Colonic mucosa (tissue), 4 donors: ENCODE results near the gene PXMP2. TPM values are rescaled to one million over a fixed set of nuclear protein-coding genes. Genes with fewer than 3 reads are reported as not detected.

ENCODE experiments used
- DNase-seq: peaks from one replicate; pipeline ENCODE4 v3.0.0-alpha.2; 2020
- H3K27ac ChIP-seq: fragments of 200-600 bp; one replicate; pipeline ENCODE4 v1.8.0; 2021
- H3K27me3 ChIP-seq: fragments of 200-600 bp; one replicate; pipeline ENCODE4 v1.8.0; 2021
- H3K36me3 ChIP-seq: fragments of 200-600 bp; one replicate; pipeline ENCODE4 v1.8.0; 2021
- H3K4me1 ChIP-seq: fragments of 200-600 bp; one replicate; pipeline ENCODE4 v1.8.0; 2021; ENCODE audit warnings: mild to moderate bottlenecking
- H3K4me3 ChIP-seq: fragments of 200-600 bp; one replicate; pipeline ENCODE4 v1.8.0; 2021
- H3K9ac ChIP-seq, 2 donors: one replicate each; pipeline ENCODE4 v1.7.0; 2013; ENCODE audit warnings: control low read depth in 2 of 2, low read depth in 2 of 2, low read length in 2 of 2
- H3K9me3 ChIP-seq: fragments of 200-600 bp; one replicate; pipeline ENCODE4 v1.8.0; 2021
- intact Hi-C: fragments of 100-400 bp; cut with DNase I; formaldehyde crosslinking; loops from one replicate; pipeline ENCODE4 v1.14.1; 2022
- total RNA-seq, 2 donors: library from RNA; stranded (reverse); fragmentation: NEBNext Ultra II Directional in 1 of 2; extraction: Animal tissue kit (Norgen Biotek cat#: 25700) in 1 of 2; gene quantifications; one replicate each; pipeline ENCODE4 v1.2.1, GENCODE V29; 2021
- TF ChIP-seq, protein P1 (sequence below): fragments of 200-600 bp; IDR thresholded peaks from one replicate; pipeline ENCODE4 v1.8.0; 2022; ENCODE audit warnings: antibody characterized with exemption, mild to moderate bottlenecking
- donor health status: healthy.
- donor health status: DM: no; HTN: no; CAD: no.
- donor health status: DM: no; HTN: no; CAD: no.

Gene PXMP2
- total RNA-seq, 2 donors from 2014 or later, result 64.1 to 82.7 TPM

DNA sequence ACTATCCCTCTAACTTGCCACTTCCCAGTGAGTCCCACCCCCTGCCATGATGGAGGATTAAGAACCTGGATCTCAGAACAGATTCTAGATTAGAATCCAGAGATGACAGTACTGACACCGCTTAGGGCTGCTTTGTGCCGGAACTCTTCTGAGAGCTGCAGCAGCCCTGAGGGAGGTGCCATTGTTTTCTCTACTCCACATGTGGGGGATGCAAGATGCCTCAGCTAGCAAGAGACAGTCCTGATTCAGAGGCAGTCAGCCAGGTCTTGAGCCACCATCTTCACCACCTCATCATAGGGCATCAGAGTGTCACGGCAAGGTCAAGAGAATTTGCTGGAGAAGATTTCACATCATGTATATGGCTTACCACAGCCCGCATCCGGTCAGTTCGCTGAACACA is 19.9 kb downstream of the PXMP2 start:
- intact Hi-C loops, result no loop called here

DNA sequence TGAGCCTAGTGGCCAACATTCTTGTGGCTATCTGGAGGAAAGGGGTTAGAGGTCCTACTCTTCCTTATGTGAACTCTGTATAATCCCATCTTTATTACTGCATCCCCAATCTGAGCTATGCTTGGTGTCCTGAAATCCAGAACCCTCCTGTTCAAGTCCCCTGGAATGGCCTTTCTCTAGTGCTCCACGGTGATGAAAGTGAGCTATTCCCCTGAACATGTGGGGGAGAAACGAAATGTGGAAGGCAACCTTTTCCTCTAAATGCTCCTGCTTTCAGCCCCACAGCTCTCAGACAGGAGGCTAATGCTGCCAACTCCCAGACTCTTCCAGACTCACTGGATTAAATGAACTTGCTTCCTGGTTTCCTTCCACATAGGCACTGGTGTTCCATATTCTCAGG is 20.8 kb downstream of the PXMP2 start:
- H3K4me3 ChIP-seq, result no peak overlapping the region

More for the DNA sequence above, 19.9 kb downstream of the PXMP2 start:
- no peaks in the 10 kb centered on the region for H3K27me3 ChIP-seq
- no peak for DNase-seq
- H3K4me1 ChIP-seq, result no peaks in the 10 kb centered on the region
- H3K36me3 ChIP-seq, result no peaks in the 10 kb centered on the region
- H3K4me3 ChIP-seq, result no peak overlapping the region
- no peaks in the 10 kb centered on the region for H3K9me3 ChIP-seq
- H3K27ac ChIP-seq, result no peak overlapping the region
- no peak overlapping the region for H3K9ac ChIP-seq
- TF ChIP-seq, protein P1, sequence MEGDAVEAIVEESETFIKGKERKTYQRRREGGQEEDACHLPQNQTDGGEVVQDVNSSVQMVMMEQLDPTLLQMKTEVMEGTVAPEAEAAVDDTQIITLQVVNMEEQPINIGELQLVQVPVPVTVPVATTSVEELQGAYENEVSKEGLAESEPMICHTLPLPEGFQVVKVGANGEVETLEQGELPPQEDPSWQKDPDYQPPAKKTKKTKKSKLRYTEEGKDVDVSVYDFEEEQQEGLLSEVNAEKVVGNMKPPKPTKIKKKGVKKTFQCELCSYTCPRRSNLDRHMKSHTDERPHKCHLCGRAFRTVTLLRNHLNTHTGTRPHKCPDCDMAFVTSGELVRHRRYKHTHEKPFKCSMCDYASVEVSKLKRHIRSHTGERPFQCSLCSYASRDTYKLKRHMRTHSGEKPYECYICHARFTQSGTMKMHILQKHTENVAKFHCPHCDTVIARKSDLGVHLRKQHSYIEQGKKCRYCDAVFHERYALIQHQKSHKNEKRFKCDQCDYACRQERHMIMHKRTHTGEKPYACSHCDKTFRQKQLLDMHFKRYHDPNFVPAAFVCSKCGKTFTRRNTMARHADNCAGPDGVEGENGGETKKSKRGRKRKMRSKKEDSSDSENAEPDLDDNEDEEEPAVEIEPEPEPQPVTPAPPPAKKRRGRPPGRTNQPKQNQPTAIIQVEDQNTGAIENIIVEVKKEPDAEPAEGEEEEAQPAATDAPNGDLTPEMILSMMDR, result no peak

DNA sequence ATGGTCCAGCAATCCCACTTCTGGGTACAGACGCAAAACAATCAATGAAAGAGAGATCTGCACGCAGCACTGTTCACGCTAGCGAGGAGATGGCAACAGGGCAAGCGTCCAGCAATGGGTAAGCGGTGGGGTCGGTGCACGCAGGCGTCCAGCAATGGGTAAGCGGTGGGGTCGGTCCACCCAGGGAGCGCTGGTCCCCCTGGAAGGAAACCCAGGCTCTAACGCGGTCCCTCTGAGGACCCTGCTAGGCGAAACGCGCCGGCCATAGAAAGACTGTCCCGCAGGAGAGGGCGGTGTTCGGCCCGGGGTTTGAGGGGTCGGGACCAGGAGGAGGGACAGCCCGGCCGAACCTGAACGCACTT is 22.6 kb downstream of the PXMP2 start:
- no peaks in the 10 kb centered on the region for H3K36me3 ChIP-seq
- peak; percentile 34 for DNase-seq
- no peaks in the 10 kb centered on the region for H3K9me3 ChIP-seq

More for the DNA sequence above, 20.8 kb downstream of the PXMP2 start:
- Histone ChIP-seq H3K9ac (no peak overlapping the region), H3K9me3 (no peaks in the 10 kb centered on the region), H3K36me3 (no peaks in the 10 kb centered on the region), H3K27ac (no peak overlapping the region), H3K27me3 (no peaks in the 10 kb centered on the region), H3K4me1 (no peaks in the 10 kb centered on the region)
- intact Hi-C loops, result no loop called here
- DNase-seq, result no peak
- TF ChIP-seq, protein P1, result no peak

DNA sequence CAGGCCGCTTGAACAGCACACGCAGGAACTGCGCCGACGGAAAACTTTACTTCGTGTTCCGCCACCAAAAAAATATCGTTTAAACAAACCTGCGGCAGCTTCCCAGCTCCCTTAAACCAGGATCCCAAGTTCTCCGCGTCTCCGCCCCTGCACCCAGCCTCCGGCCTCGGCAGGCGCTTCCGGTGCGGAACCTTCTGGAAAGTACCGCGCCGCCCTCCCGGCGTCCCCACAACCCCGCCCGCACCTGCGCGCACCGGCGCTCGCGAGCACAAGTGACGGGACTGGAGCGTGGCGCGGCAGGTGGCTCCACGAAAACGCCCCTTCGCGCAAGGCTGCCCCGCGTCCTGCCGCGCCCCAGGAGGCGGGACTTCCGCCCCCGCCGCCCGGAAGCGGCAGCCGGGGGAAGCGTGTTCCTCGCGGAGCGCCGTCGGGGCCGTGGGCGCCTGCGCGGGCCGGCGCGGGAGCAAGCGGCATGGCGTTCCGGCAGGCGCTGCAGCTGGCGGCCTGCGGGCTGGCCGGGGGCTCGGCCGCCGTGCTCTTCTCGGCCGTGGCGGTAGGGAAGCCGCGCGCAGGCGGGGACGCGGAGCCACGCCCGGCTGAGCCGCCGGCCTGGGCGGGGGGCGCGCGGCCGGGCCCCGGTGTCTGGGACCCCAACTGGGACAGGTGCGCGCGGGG is 23.2 kb downstream of the PXMP2 start, which contains the start of gene PGAM5:
PGAM5 (plus strand) TSS at position 438 of the 675 bp plus-strand sequence; CDS start at position 473, 35 bp downstream.
- H3K9me3 ChIP-seq, result no peaks in the 10 kb centered on the region
- H3K4me3 ChIP-seq, result peak within 1 kb of the TSS; percentile 95
- peak within 1 kb of the TSS; percentile 85 for H3K27ac ChIP-seq
- H3K27me3 ChIP-seq, result no peaks in the 10 kb centered on the region
- H3K9ac ChIP-seq, result peak within 1 kb of the TSS; percentile 91 to 98
- intact Hi-C loops, result no loop called here
- peak; percentile 88 for DNase-seq
- H3K4me1 ChIP-seq, result no peaks in the 10 kb centered on the region
- TF ChIP-seq, protein P1, result no peak
- H3K36me3 ChIP-seq, result no peaks in the 10 kb centered on the region

More for the DNA sequence above, 22.6 kb downstream of the PXMP2 start:
- Histone ChIP-seq H3K4me1 (no peaks in the 10 kb centered on the region), H3K4me3 (peak overlapping the region; percentile 95), H3K27ac (peak overlapping the region; percentile 85), H3K27me3 (no peaks in the 10 kb centered on the region), H3K9ac (peak overlapping the region; percentile 91 to 98)
- TF ChIP-seq, protein P1, result no peak
- intact Hi-C loops, result no loop called here

DNA sequence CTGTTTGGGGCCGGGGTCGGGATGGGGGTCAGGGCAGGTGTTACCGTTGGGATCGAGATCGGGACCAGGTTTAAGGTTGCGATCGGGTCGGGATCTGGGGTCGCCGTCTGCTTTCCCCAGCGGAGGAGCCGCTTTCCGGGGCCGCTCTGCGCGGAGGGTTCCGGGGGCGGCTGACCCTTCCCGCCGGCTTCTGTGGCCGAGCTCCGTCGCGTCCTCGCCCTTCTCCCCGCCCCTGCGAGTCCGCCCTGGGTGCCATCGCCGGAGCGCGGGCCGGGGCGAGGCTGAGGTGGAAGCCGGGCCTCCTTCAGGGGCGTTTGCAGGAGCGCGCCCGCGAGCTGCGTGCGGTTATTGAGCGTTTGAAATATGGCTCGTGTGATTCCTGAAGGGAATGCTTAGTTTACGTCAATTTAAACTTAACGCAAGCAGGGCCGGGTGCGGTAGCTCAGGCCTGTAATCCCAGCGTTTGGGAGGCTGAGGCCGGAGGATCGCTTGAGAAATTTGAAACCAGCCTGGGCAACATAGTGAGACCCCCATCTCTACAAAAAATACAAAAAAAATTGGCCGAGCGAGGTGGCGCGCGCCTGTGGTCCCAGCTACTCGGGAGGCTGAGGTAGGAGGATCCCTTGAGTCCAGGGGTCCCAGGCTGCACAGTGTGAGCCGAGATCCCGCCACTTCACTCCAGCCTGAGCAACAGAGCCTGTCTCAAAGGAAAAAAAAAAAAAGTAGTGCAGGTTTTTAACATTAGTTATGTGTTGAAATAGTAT is 23.9 kb downstream of the PXMP2 start:
- TF ChIP-seq, protein P1, result no peak
- H3K9me3 ChIP-seq, result no peaks in the 10 kb centered on the region
- DNase-seq, result peak; percentile 38
- intact Hi-C loops, result no loop called here
- no peaks in the 10 kb centered on the region for H3K36me3 ChIP-seq
- H3K27ac ChIP-seq, result peak overlapping the region; percentile 85
- peak overlapping the region; percentile 95 for H3K4me3 ChIP-seq
- H3K27me3 ChIP-seq, result no peaks in the 10 kb centered on the region
- H3K4me1 ChIP-seq, result no peaks in the 10 kb centered on the region
- peak overlapping the region in 1 of 2 donors; percentile 91 for H3K9ac ChIP-seq
